Measurements from ENCODE around the gene SMC6.

The SMC6 gene

DNA sequence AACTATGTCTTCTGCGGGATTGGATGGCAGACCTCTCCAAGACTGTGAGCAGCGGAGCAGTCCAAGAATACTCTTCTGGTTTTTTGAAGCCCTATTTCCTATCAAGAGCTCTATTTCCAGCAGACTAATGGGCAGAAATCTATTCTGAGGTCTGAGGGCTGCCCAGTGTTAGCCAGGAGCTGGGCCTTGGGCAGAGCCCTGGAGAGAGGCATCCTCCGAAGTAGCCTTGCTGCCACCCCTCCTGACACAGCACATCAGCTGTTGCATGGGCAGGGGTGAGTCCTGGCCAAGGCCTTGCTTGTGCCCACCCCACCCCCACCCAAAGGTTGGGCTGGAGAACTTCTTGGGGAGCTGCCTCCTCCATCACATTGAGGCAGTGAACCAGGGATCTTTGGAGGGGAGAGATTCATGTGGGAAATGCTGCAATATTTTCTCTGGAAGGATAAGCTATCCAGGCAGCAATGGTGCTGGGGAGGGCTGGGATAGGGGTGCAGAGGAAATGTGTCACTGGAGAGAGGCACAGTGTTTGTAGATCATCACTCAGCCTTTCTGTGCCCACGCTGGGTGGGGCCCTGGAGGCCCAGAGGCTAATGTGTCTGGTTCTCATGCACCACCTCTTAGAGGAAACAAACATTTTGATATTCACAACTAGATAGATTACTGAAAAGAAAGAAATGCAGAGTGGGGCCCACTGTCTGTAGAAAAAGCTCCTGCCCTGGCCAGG lies 108.5 kb downstream of the SMC6 start:
- DNase-seq = no peak

DNA sequence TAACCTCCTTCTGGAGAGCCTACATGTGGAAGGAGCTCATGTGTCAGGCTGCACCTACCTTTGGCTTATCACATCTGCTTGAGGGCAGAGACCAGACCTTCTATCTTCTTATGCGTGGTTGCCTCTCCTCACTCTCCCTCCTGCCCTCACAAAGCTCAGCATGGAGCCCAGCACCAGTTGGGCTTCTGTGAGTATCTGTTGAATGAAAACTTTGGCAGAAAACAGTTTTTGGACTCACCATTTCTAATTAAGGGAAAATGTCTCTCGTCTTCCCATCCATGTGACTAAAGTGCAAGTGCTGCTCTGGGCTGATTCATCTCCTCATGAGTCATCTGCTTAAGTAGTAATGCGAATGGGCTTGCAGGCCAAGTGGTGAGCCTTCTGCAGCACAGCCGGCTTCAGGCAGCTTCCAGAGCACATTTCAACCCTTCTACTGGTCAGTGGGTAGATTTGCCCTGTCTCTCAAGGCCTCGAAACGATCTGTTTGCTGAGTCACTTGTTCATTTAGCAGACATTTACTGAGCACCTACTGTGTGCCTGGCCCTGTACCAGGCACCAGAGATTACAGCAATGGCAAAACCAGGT lies 110.5 kb downstream of the SMC6 start:
- DNase-seq = peak; percentile 92

DNA sequence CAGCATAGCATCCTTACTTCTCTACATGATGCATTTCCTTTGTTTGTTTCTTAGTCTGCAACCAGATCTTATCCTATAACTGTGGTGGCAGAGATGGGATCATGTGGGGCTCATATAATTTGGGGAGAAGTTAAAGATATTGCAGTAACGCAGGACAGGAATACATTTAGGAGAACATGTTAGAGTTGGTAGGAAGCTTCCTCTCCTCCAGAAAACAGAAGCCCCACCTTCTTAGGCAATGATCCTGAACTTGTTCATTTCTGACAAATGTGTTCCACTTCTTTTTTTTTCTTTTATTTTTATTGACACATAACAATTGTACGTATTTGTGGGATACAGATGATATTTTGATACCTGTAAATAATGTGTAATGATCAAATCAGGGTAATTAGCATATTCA lies 113.2 kb downstream of the SMC6 start:
- DNase-seq = no peak

DNA sequence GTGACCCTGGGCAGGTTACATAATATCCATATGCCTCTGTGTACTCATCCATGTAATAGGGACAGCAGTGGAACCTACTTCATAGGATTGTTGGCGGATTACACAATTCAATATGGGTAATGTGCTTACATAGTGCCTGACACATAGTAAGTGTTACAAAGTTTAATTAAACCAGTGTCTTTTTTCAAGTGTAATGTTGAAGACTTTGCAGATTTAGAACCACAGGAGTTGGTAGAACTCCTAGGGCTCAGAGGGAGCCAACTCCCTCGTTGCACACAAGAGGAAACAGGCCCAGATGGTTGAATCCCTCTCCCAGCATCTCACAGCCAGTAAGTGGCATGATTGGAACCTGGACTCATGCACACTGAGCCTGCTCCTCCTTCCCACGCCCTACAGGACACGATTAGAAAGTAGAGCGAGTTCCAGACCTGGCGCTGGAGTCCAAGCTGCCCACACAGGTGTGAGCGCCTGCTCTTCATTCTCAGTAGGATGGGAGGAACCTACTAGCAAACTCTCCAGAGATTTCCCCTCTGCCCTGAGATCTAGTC lies 115.3 kb downstream of the SMC6 start:
- DNase-seq = no peak

DNA sequence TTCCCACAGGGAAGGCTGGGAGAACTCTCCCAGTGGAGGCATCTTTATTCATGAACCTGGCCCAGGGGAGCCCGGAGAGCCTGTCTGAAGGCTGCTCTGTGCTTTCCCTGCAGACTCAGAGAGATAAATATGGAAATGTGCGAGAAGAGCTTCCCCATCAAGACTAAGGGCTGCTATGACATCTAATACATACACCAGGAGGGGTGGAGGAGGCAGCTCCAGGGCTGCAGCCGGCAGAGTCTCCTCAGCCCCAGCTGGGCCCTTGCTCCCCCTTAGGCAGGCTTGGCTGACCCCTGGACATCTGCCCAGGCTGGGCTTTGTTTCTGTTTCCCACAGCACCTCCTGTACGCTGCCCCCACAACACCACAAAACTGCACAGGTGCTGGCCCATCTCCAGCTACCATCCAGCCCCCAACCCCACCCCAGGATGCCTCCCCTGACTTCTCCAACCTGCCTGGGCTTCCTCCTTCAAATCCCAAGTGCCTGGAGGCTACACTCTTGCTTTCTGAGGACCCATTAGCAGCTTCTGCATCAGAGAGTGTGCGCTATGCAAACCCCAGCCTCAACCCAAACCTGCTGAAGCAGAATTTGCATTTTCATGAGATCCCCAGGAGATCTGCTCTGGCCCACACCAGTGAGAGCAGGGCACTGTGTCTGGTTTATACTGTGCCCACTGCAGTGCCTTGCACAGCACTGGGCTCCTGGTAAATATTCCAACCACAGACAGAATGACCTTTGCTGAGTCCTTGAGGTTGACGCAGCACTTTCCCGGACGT lies 116.3 kb downstream of the SMC6 start:
- DNase-seq = no peak

DNA sequence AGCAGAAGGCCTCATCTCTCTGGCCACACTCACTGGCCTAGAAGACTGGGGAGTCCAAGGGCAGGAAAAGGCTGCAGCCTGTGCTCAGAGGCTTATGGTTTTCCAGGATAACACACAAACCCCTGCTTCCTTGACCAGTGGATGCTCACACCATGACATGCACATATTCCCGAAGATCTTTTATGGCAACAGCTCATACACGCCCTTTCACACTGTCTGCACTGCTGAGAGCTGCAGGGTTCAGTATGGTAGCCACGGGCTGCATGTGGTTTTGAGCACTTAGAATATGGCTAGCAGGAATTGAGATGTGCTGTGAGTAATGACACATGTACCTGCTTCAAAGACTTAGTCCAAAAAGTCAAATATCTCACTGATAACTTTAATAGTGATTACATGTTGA lies 117.4 kb downstream of the SMC6 start:
- DNase-seq = no peak

DNA sequence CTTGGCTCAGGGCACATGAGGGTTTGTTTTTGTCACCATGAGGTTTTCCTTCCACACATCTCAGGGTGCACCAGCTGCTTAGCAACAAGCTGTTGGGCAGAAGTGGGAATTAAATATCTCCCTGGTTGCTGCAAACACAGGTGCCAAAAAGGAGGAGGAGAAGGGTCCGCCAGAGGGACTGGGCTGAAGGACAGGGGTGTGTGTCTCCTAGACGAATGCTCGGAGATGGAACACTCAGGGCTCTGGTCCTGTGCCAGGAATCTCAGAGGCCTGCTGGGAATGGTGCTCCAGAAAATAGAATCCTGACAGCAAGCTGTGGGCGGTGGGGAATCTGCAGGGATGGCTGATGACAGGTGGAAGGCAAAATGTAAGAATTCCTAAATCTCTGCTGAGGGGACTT lies 118.6 kb downstream of the SMC6 start:
- peak; percentile 36 for DNase-seq

DNA sequence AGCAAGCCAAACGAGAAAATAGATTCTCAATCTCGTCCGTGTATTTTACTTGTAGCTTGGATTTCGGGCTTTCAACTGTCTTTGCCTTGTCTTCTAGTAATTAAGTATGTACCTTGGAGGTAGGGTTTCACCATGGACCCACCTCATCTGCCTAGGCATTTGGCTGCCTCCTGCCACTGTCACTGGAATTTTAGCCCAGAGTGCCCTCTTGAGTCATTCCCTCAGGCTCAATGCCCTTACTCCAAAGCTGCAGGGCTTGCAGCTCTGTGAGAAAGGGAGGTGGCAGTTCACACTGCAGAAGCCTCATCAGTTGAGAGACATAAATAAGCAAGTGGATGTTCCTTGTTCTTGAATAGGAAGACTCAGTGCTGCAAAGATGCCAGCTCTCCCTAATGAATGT lies 123.5 kb downstream of the SMC6 start:
- DNase-seq = peak; percentile 52

DNA sequence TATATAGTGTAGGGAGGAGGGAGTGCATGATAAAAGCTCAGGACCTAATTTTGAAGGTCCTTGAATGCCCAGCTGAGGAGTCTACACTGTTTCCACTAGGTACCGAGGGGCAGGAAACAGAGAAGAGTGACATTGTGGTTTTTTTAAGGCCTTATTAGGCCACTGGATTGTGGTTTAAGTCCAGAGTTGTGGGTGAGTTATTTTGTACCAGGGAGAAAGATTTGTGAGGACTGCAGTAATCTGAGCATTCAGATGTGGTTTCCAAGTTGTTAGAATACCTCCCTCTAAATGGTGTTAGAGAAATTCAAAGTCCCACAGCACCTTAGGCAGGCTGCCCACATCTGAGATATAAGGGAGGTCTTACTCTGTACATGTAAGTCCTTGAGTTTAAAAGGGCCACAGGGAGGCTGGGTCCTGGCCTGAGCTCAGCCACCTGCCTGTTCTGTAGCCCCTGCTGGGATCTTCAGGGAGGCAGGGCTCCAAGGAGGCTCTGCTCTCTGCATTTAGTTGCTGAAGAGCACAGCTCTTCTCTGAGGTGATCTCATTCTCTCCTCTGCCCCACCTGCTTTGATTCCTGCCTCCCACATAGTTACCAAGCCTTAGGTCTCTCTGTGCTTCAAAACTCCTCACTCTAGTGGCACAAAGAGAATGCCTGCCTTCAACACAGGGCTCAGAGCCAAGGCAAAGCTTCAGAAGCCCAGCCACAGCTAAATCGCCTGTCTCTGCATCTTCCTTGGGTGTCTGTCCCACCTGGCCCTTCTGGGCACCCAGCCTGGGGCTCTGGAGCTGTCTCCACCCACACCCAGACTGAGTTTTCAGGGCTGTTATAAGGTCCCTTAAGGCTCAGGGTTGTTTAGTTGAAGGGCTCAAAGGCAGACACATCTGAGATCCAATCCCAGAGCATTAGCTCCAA lies 125.0 kb downstream of the SMC6 start:
- DNase-seq = peak; percentile 43

DNA sequence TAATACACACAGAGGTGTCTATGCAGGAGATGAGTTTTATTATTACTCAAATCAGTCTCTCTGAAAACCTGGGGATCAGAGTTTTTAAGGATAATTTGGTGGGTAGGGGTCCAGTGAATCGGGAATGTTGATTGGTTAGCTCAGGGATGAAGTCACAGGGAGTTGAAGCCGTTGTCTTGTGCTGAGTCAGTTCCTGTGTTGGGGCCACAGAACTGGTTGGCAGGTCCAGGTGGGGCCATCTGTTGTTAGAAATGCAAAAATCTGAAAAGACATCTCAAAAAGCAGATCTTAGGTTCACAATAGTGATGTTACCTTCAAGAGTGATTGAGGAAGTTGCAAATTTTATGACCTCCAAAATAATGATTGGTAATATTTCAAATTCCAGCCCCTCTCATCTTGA lies 126.2 kb downstream of the SMC6 start:
- peak; percentile 42 for DNase-seq

DNA sequence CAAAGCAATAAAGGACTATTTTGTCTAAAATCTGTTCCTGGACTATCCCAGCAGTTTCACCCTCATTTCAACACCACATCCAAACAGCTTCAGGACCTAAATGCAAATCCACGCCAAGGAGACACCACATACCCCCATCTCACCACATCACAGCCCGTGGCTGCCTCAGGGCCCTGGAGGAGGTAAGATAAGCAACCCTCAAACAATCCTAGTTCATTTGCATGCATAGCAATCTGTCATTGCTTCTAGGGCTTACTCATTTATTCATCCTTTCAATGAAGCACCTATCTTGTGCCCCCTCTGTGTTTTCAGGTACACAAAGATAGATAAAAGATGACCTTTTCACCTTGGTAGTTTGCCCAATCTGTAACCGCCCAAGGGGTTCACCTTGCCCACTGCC lies 126.6 kb downstream of the SMC6 start:
- peak; percentile 55 for DNase-seq

DNA sequence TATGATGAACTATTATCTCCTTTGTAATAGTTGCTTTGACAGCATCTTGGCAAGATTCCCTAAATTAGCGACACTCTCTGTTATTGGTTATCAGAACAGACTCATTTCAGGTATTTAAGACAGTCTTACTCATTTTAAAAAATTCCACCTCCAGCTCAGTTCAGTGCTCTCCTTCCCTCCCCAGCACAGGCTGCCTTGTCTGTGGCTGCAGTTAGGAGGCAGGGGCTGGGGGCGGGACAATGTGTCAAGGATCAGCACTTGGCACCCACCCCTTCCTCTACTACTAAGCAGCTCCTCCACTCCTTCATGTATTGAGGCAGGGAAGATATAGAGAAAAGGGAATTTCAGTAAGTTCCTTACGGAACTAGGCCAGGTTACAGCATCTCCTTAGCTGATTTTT lies 128.2 kb downstream of the SMC6 start:
- peak; percentile 45 for DNase-seq

DNA sequence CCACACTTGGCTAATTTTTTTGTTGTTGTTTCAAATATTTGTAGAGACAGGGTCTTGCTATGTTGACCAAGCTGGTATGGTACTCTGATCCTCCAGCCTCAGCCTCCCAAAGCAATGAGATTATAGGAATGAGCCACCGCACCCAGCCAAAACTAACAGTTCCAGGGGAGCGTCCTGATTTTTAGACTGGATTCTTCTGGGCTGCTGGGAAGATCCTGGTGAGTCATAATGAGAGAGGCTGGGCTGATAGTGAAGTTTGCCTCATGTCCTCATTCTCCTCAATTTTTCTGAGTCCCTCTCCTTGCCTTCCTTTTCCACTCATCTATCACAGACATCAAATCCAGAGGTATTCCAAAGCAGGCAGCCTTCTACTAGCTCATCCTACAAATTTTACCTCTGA lies 131.8 kb downstream of the SMC6 start:
- DNase-seq = peak; percentile 41

DNA sequence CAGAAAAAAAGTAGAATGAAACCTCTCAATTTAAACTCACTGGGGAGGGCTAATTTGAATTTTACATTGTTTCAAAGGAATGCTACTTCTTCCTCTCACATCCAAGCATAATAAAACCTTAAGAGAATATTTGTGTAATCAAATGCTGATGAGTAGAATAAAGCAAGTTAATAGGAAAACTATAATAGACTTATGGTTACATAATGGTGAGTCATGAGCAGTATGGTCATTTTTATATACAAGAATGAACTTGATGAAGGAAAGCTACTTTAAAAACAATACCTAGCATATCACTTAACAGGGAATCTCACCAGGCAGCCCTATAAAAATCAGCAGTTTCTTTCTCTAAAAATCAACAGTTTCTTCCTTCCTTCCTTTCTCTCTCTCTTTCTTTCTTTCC lies 132.8 kb downstream of the SMC6 start:
- no peak for DNase-seq

DNA sequence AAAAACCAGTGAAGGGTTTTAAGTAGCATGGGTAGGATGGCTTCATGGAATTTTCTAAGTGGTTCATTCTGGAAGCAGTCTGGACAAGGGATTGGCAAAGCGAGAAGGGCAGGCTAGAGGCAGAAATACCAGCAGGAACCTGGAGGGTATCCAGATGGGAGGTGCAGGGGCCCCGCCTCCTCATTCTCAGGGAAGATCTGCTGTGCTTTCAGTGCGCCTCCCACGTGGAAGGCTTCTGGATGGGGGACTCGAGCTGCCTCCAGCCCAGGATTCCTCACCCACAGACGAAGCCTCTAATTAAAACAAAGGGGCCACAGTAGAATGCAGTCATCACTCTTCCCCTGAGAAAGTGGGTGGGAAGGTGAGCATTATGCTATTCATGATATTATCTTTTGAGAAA lies 133.3 kb downstream of the SMC6 start:
- no peak for DNase-seq

DNA sequence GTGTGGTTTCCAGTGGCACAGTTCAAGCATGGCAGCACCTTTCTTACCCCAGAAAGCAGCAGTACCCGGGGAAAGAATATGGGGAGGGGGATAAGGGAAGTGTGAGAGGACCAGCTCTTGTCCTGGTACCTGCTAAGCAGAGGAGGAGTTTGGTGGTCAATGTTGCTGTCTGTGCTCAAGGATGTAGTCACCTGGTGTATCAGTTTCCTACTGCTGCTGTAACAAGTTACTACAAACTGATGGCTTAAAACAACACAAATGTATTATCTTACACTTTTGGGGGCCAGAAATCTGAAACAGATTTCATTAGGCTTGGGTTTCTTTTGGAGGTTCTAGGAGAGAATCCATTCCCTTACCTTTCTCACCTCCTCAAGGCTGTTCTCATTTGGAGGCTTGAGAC lies 135.7 kb downstream of the SMC6 start:
- DNase-seq = peak; percentile 26

DNA sequence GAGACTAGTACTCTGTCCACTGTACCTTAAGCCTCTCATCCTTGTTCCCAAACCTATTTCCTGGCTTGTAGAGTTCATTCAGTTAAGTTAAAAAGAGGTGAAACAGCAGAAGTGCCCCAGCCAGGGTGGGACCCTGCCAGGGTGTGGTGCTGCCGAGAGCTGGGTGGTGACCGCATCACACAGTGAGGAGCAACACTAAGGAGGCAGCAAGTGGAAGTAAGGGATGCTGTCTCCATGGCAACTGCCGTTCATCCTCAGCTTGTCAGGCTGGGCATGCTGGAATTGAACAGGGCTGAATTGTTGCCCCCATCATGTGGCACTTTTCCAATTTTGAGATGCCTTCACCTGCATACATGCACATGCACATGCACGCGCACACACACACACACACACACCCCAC lies 136.1 kb downstream of the SMC6 start:
- DNase-seq = peak; percentile 19

DNA sequence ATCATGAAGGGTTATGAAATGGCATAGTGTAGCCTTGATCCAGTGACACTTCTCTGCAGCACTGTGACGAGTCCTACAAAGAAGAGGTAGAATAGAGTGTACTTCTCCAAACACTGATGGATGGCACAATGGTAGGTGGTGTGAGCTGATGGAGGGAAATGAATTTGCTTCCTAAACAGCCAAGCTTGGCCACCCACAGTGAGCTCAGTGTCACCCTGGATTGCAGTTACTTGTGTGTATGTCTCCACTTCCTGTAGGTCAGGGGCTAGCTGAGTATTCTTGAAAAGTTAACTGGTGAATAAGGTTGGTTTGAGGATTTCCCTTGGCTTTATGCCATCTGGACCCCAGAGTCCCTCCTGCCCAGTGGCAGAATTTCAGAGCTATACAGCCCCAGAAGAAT lies 137.2 kb downstream of the SMC6 start:
- peak; percentile 20 for DNase-seq

DNA sequence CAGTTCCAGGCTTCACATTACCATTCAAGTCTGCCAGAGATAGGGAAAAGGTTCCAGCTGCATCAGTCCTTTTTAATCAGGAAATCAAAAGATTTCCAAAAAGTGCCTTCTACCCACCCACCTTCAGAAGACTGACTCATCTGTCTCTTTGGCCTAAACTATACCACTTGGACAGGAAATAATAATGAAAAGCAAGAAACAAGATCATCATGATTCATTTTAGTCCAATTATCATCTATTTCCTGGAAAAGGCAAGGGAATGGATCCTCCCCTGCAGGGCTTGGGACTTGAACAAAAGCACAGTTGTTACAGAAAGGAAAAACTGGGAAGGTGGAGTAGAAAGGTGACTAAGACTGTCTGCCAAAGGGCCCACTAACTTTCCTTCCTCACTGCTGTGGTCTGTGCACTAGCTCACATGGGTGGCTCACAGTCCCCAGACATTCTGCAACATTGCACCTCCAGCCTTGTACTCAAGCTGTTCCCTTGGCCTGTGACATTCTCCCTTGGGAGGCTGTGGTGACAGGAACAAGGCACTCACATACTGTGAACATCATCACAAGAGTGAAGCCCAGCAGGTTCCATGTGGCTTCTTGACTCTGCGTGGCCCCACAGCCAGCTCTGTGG lies 137.8 kb downstream of the SMC6 start:
- DNase-seq = peak; percentile 59

DNA sequence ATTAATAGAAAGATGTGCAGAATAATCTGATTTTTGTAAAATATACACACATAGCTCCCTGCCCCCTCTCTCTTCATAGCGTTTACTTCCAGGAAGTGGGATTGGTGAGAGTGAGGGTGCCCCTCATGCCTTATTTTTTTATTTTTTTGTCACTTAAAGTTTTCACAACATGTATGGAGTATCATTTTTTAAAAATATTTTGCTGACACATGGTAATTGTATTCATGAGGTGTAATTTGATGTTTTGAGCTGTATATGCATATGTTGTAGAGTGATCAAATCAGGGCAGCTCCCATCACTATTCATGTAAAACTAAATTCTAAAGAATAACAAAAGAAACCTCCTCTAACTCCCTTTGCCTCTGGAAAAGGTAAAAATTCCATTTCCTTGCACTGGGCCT lies 138.5 kb downstream of the SMC6 start:
- DNase-seq = no peak

DNA sequence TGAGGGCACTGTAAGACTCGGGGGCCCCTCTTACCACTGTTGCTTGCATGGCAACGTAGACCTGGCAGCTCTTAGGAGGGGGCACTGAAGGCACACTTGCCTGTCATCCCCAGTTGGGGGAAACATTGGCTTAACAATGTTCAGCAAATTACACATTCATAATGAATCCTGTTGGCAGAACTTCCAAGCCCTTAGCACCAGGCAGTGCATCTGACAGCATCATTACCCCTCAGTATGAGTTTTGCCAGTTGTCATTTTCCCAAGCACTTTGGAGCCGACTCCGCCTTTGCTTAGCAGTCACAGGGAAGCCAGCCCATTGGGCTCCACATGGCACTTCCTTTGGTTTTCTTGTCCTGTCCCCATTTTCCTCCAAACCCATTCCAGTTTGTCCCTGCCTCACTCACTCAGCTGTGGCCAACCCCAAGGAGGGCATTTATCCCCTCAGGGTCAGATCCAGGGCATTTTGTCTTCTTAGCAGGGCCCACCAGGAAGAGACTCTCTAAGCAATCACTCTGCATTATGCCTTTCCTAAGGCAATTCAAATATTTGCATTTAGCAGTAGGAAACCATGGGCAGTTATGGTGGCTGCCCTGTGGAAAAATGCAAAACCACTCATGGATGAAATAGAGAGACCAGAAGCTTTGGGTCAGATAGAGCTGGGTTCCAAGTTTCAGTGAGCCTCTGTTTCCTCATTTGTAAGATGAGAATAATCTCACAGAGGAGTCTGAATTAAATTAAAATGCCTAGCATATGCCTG lies 139.3 kb downstream of the SMC6 start:
- peak; percentile 27 for DNase-seq

All from islet precursor cell (in vitro differentiated cells).